Mesendoderm (in vitro differentiated cells): ENCODE results near the gene CARMIL1.
A peak's percentile ranks its signal among the peaks of the same experiment; 100 is the strongest.

ENCODE experiments used
- DNase-seq: peaks from one replicate; pipeline ENCODE4 v3.0.0; 2013
- H2AK5ac ChIP-seq: 2 replicates; pipeline ENCODE4 v1.6.1; 2013; ENCODE audit warnings: low read length, inconsistent platforms
- H2BK120ac ChIP-seq: 2 replicates; pipeline ENCODE4 v1.6.1; 2013; ENCODE audit warnings: low read depth, mild to moderate bottlenecking, low read length, moderate library complexity, mixed read lengths
- H2BK15ac ChIP-seq: replicated peaks from 2 replicates; pipeline ENCODE4 v1.6.1; 2013; ENCODE audit warnings: low read depth, mild to moderate bottlenecking, moderate library complexity
- H2BK5ac ChIP-seq: 2 replicates; pipeline ENCODE4 v1.6.1; 2013; ENCODE audit warnings: low read length, inconsistent platforms
- H3K18ac ChIP-seq: 2 replicates; pipeline ENCODE4 v1.6.1; 2013; ENCODE audit warnings: mild to moderate bottlenecking, low read length, mixed read lengths
- H3K23ac ChIP-seq: one replicate; pipeline ENCODE4 v1.6.1; 2013; ENCODE audit warnings: low read length
- H3K27ac ChIP-seq: 2 replicates; pipeline ENCODE4 v1.5.1; 2013; ENCODE audit warnings: low read depth, mild to moderate bottlenecking, inconsistent platforms, low read length, moderate library complexity
- H3K27me3 ChIP-seq: 2 replicates; pipeline ENCODE4 v1.6.1; 2013; ENCODE audit warnings: low read length, control low read depth, mild to moderate bottlenecking, inconsistent platforms; ENCODE audit not compliant: insufficient read depth, poor library complexity
- H3K36me3 ChIP-seq: 2 replicates; pipeline ENCODE4 v1.6.1; 2013; ENCODE audit warnings: low read length, inconsistent platforms; ENCODE audit not compliant: control insufficient read depth, insufficient read depth
- H3K4ac ChIP-seq: one replicate; pipeline ENCODE4 v1.6.1; 2013; ENCODE audit warnings: low read depth, mild to moderate bottlenecking, low read length, moderate library complexity
- H3K4me1 ChIP-seq: 2 replicates; pipeline ENCODE4 v1.6.1; 2013; ENCODE audit warnings: low read depth, low read length, inconsistent platforms; ENCODE audit not compliant: control insufficient read depth
- H3K4me2 ChIP-seq: 2 replicates; pipeline ENCODE4 v1.6.1; 2013; ENCODE audit warnings: low read length
- H3K4me3 ChIP-seq: 2 replicates; pipeline ENCODE4 v1.5.1; 2013; ENCODE audit warnings: mild to moderate bottlenecking, low read length
- H3K56ac ChIP-seq: one replicate; pipeline ENCODE4 v1.6.1; 2013; ENCODE audit warnings: low read length
- H3K79me1 ChIP-seq: 2 replicates; pipeline ENCODE4 v1.6.1; 2013; ENCODE audit warnings: low read length, inconsistent platforms
- H3K79me2 ChIP-seq: 2 replicates; pipeline ENCODE4 v1.6.1; 2013; ENCODE audit warnings: mild to moderate bottlenecking, low read length; ENCODE audit not compliant: control insufficient read depth, insufficient read depth
- H3K9ac ChIP-seq: 2 replicates; pipeline ENCODE4 v1.6.1; 2013; ENCODE audit warnings: low read length, inconsistent platforms
- H4K5ac ChIP-seq: one replicate; pipeline ENCODE4 v1.6.1; 2013; ENCODE audit warnings: low read length
- H4K8ac ChIP-seq: one replicate; pipeline ENCODE4 v1.6.1; 2013; ENCODE audit warnings: low read depth, mild to moderate bottlenecking, control low read depth, low read length, moderate library complexity
- WGBS: extraction: QIAGEN DNeasy Blood & Tissue Kit; methylation state at CpG from one replicate; pipeline ENCODE4 v1.1.7; 2013; ENCODE audit warnings: low lambda C conversion rate, missing lambda C conversion rate; ENCODE audit not compliant: insufficient coverage; ENCODE audit errors: extremely low coverage; 5-methylcytosine and 5-hydroxymethylcytosine counted together

Gene CARMIL1

GRCh38 chr6:25620391-25620790 is 341.2 kb downstream of the CARMIL1 start:
- H3K4ac ChIP-seq, result no peak overlapping the region
- no peak overlapping the region for H3K56ac ChIP-seq
- H2BK120ac ChIP-seq, result no peak overlapping the region
- no peaks in the 10 kb centered on the region for H3K79me2 ChIP-seq
- H4K5ac ChIP-seq, result no peak overlapping the region
- H3K4me3 ChIP-seq, result no peak overlapping the region
- no peaks in the 10 kb centered on the region for H3K79me1 ChIP-seq
- H2BK15ac ChIP-seq, result no peak overlapping the region
- DNase-seq, result no peak
- no peaks in the 10 kb centered on the region for H3K4me1 ChIP-seq
- H3K18ac ChIP-seq, result no peak overlapping the region
- no peak overlapping the region for H3K27ac ChIP-seq
- WGBS, result no CpG with 5 or more reads among the region's 2 CpGs
- no peak overlapping the region for H2BK5ac ChIP-seq
- no peak overlapping the region for H3K4me2 ChIP-seq
- no peak overlapping the region for H3K23ac ChIP-seq
- no peak overlapping the region for H4K8ac ChIP-seq
- H3K9ac ChIP-seq, result no peak overlapping the region
- no peak overlapping the region for H2AK5ac ChIP-seq
- no peaks in the 10 kb centered on the region for H3K27me3 ChIP-seq
- H3K36me3 ChIP-seq, result no peaks in the 10 kb centered on the region

GRCh38 chr6:25623065-25623464 is 343.9 kb downstream of the CARMIL1 start:
- no peaks in the 10 kb centered on the region for H3K36me3 ChIP-seq
- H3K79me2 ChIP-seq, result no peaks in the 10 kb centered on the region
- H3K23ac ChIP-seq, result no peak overlapping the region
- no peak overlapping the region for H2AK5ac ChIP-seq
- no peak overlapping the region for H2BK120ac ChIP-seq
- DNase-seq, result no peak
- H3K4me3 ChIP-seq, result no peak overlapping the region
- H3K9ac ChIP-seq, result no peak overlapping the region
- H4K5ac ChIP-seq, result no peak overlapping the region
- no peak overlapping the region for H3K18ac ChIP-seq
- no peak overlapping the region for H2BK15ac ChIP-seq
- peaks cover 4% of the 10 kb centered on the region for H3K4me1 ChIP-seq
- no peak overlapping the region for H2BK5ac ChIP-seq
- no CpG with 5 or more reads among the region's 1 CpG for WGBS
- H3K4ac ChIP-seq, result no peak overlapping the region
- no peaks in the 10 kb centered on the region for H3K27me3 ChIP-seq
- H3K4me2 ChIP-seq, result no peak overlapping the region
- H3K27ac ChIP-seq, result no peak overlapping the region
- no peak overlapping the region for H4K8ac ChIP-seq
- H3K79me1 ChIP-seq, result no peaks in the 10 kb centered on the region
- H3K56ac ChIP-seq, result no peak overlapping the region

- Histone ChIP-seq H2BK120ac (no peak overlapping the region), H2BK15ac (no peak overlapping the region), H3K27ac (no peak overlapping the region), H3K4me1 (peaks cover 4% of the 10 kb centered on the region), H3K79me1 (no peaks in the 10 kb centered on the region), H2AK5ac (no peak overlapping the region), H4K5ac (no peak overlapping the region), H3K23ac (no peak overlapping the region), H3K18ac (no peak overlapping the region), H3K56ac (no peak overlapping the region), H3K4me2 (no peak overlapping the region), H3K4ac (no peak overlapping the region), H3K36me3 (no peaks in the 10 kb centered on the region), H3K27me3 (no peaks in the 10 kb centered on the region), H3K4me3 (no peak overlapping the region), H3K9ac (no peak overlapping the region), H3K79me2 (no peaks in the 10 kb centered on the region), H4K8ac (no peak overlapping the region), H2BK5ac (no peak overlapping the region)
- no peak for DNase-seq
- no CpG with 5 or more reads among the region's 1 CpG for WGBS
Observed at GRCh38 chr6:25623879-25624278, 344.7 kb downstream of the CARMIL1 start.

GRCh38 chr6:25627001-25627400 is 347.8 kb downstream of the CARMIL1 start:
- H3K27me3 ChIP-seq, result no peaks in the 10 kb centered on the region
- no peaks in the 10 kb centered on the region for H3K36me3 ChIP-seq
- H2AK5ac ChIP-seq, result no peak overlapping the region
- H3K9ac ChIP-seq, result no peak overlapping the region
- no peak overlapping the region for H3K4me3 ChIP-seq
- H3K79me1 ChIP-seq, result no peaks in the 10 kb centered on the region
- no peaks in the 10 kb centered on the region for H3K79me2 ChIP-seq
- no peak overlapping the region for H3K4me2 ChIP-seq
- no peak overlapping the region for H2BK120ac ChIP-seq
- peaks cover 6% of the 10 kb centered on the region for H3K4me1 ChIP-seq
- peak; percentile 65 for DNase-seq
- no peak overlapping the region for H2BK5ac ChIP-seq
- no peak overlapping the region for H2BK15ac ChIP-seq
- no peak overlapping the region for H3K18ac ChIP-seq
- H4K8ac ChIP-seq, result no peak overlapping the region
- H3K4ac ChIP-seq, result no peak overlapping the region
- H3K23ac ChIP-seq, result no peak overlapping the region
- WGBS, result no CpG with 5 or more reads among the region's 3 CpGs
- H3K27ac ChIP-seq, result no peak overlapping the region
- no peak overlapping the region for H3K56ac ChIP-seq
- no peak overlapping the region for H4K5ac ChIP-seq

GRCh38 chr6:25628471-25629197 is 349.5 kb downstream of the CARMIL1 start:
- no peak overlapping the region for H3K4me3 ChIP-seq
- no peak overlapping the region for H2BK15ac ChIP-seq
- H3K4me2 ChIP-seq, result no peak overlapping the region
- H2BK120ac ChIP-seq, result no peak overlapping the region
- no CpG with 5 or more reads among the region's 4 CpGs for WGBS
- H3K27ac ChIP-seq, result no peak overlapping the region
- peaks cover 6% of the 10 kb centered on the region for H3K4me1 ChIP-seq
- no peak overlapping the region for H3K56ac ChIP-seq
- DNase-seq, result no peak
- H3K18ac ChIP-seq, result no peak overlapping the region
- H2BK5ac ChIP-seq, result no peak overlapping the region
- H4K8ac ChIP-seq, result no peak overlapping the region
- H3K36me3 ChIP-seq, result no peaks in the 10 kb centered on the region
- no peak overlapping the region for H3K23ac ChIP-seq
- no peak overlapping the region for H3K9ac ChIP-seq
- H4K5ac ChIP-seq, result no peak overlapping the region
- no peak overlapping the region for H2AK5ac ChIP-seq
- H3K79me1 ChIP-seq, result no peaks in the 10 kb centered on the region
- H3K4ac ChIP-seq, result no peak overlapping the region
- no peaks in the 10 kb centered on the region for H3K27me3 ChIP-seq
- no peaks in the 10 kb centered on the region for H3K79me2 ChIP-seq

GRCh38 chr6:25629198-25629576 is 350.0 kb downstream of the CARMIL1 start:
- WGBS, result no CpG with 5 or more reads among the region's 4 CpGs
- no peak overlapping the region for H4K8ac ChIP-seq
- no peak overlapping the region for H2AK5ac ChIP-seq
- H3K27me3 ChIP-seq, result no peaks in the 10 kb centered on the region
- no peak overlapping the region for H3K56ac ChIP-seq
- H3K4me3 ChIP-seq, result no peak overlapping the region
- H3K36me3 ChIP-seq, result no peaks in the 10 kb centered on the region
- no peak for DNase-seq
- H2BK5ac ChIP-seq, result no peak overlapping the region
- peaks cover 6% of the 10 kb centered on the region for H3K4me1 ChIP-seq
- H3K18ac ChIP-seq, result no peak overlapping the region
- H2BK120ac ChIP-seq, result no peak overlapping the region
- no peak overlapping the region for H3K4ac ChIP-seq
- H2BK15ac ChIP-seq, result no peak overlapping the region
- H4K5ac ChIP-seq, result no peak overlapping the region
- H3K23ac ChIP-seq, result no peak overlapping the region
- no peaks in the 10 kb centered on the region for H3K79me1 ChIP-seq
- H3K4me2 ChIP-seq, result no peak overlapping the region
- no peaks in the 10 kb centered on the region for H3K79me2 ChIP-seq
- H3K9ac ChIP-seq, result no peak overlapping the region
- no peak overlapping the region for H3K27ac ChIP-seq
